GM19239 (cell line): Measurements from ENCODE around the gene CACNG4.

Experiments used
- DNase-seq: peaks from one replicate; pipeline ENCODE4 v3.0.0; 2011; ENCODE audit warnings: low spot score; ENCODE audit not compliant: insufficient read length
- FAIRE-seq: peaks from 2 replicates; lab custom pipeline; 2011; peaks lifted over from hg19 to GRCh38; lab: Jason Lieb, UNC

Gene CACNG4

DNA sequence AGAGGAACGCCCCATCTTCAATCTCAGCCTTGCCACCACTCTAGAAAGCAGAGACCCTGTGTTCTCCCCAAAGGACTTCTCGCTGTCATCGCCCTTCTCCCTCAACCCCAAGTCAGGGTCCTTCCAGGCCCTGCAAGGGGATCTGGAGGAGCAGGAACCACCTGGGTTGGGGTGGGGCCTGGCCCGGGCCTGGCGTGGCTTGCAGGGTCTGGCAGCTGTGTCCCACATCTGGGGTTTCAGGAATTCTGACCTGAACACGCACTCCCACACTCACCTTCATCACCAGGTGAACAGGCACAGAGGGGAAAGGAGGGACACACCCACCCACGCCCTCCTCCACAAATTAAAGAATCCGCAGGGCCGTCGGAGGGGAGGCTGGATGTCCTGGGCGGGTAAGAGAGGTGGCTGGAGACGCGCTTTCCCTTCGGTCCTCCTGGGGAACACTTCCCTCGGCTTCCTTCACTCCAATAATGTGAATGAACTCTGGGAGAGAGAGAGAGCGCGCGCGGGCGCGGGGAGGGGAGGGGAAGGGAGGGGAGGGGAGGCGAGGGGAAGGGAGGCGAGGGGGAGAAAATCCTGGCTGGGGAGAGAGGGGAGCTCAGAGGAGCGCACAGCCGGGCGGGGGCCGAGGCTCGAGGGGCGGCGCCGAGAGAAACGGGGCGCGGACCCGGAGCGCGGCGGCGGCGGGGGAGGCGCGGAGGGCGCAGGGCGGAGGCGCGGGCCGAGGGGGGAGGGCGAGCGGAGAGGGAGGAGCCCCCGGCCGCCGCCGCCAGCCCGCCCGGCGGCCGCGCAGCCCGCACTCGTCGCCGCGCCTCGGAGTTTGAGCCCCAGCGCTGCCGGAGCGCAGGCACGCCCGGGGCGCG, at the start of gene CACNG4:
Gene CACNG4, plus strand, starts transcription at position 799 of the 863 bp plus-strand sequence. CDS start 205 bp downstream, outside the sequence.
- FAIRE-seq, result no peak
- DNase-seq, result no peak

DNA sequence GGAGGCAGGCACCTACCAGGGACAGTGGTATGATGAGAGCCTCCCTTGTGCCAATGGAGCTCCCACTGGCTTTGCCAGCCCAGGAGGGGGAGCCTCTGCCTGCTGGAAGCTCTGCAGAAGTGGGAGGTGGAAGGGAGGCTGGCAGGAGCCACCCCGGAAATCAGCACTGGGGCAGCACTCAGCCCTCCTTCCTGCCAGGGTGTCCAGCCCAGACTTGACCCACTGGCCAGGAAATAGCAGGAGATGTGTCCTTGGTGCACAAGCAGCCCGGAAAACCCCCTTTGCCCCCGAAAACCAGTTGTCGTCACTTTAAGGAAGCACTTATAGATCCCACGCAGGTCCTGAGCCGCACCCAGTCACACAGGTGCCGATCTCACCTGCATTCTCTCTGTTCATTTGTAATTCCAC, 49.3 kb upstream of the CACNG4 start:
- no peak for DNase-seq
- FAIRE-seq, result no peak

DNA sequence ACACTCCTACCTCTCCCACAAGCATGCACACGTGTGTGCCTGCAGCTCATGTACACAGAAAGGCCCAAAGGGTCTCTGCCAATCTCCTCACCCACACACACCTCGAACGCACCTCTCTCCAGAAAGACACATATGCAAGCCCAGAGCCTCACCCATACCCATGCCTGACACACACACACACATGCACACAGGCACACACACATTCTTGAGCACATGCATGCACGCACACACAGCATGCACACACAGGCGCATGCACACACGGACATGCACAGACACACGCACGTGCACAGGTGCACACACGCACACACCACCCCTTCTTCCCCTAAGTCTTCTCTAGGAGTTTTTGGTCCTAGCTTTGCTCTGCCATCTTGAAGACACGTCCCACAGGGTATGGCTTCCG, 48.7 kb upstream of the CACNG4 start:
- DNase-seq, result no peak
- no peak for FAIRE-seq

DNA sequence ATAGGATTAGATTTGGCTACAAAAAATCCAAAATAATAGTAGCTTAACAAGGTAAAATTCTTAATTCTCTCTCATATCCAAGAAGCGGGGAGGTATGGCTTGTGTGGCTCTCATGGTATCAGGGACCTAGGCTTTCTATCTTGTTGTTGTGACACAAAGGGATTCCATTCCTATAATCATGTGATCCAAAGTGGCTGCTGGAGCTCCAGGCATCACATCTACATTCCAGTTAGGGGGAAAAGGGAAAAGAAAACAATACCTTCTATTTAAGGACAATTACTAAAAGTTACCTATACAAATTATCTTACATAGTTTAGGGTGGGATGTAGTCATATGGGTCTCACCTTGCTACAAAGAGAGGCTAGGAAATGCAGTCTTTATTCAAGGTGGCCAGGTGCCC, 47.6 kb upstream of the CACNG4 start:
- FAIRE-seq (no peak), DNase-seq (no peak)

DNA sequence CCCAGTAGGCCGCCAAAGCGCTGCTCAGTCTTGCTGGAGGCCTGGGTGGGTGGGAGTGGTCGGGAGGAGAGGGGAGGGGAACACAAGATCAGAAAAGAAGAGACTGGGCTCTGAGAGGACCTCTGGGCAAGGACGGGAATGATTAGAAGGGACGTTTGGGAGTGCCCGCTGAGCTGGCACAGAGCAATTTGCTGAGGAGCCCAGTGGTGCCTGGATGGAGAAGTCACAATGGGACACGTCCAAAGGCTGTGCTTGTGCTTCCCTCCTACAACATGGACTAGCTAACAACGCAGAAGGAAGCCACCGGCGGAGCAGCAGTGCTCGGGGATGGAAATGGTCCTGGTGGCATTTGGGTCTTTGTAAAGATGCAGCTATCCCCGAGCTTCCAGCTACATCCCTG, 45.6 kb upstream of the CACNG4 start:
- no peak for FAIRE-seq
- no peak for DNase-seq

DNA sequence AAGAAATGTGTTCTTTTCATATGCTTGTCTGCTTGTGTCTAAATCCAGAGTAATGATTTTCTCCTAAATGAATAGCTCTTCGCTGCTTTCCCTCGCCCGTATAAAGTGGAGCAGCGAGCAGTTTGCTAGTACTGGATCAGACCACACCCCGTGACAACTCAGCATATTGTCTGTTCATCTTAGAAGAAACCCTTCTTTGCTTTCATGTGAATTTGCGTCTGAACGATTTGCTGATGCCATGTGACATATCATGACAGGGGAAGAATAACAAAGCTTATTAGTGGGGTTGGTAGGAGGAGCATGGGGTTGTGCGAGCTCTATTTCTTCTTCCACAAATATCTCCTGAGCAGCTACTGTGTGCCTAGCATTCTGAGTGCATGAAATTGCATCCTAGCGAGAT, 44.1 kb upstream of the CACNG4 start:
- DNase-seq (no peak), FAIRE-seq (no peak)

DNA sequence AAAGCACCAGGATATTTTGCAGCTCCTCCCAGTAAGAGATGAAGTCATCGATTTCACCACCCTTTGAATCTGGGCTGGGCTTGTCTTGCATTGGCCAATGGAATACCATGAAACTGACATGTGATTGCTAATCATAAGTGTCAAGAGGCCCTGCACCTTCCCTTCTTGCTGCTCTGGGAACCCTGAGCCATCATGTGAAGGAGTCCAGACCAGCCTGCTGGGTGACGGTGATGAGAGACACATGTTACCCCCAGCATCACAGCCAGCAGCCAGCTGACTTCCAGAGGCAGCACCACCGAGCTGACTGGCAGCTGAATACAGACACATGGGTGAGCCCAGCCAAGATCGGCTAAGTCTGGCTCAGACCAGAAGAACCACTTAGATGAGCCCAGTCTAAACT, 43.6 kb upstream of the CACNG4 start:
- no peak for DNase-seq
- no peak for FAIRE-seq

DNA sequence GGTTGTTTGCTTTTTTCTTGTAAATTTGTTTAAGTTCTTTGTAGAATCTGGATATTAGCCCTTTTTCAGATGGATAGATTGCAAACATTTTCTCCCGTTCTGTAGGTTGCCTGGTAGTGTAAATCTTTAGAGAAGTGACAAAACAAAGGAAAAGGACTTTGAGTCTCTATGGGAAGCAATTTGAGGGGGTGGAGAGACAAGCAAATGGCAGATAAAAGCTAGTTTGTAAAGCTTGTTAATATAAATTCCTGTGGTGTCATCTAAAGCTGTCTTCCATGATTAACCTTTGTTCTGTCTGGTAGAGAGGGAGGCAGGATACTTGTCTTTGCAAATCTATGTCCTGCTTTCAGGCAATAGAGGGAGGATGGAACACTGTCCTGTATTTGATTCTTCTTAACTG, 40.6 kb upstream of the CACNG4 start:
- FAIRE-seq (no peak), DNase-seq (no peak)

DNA sequence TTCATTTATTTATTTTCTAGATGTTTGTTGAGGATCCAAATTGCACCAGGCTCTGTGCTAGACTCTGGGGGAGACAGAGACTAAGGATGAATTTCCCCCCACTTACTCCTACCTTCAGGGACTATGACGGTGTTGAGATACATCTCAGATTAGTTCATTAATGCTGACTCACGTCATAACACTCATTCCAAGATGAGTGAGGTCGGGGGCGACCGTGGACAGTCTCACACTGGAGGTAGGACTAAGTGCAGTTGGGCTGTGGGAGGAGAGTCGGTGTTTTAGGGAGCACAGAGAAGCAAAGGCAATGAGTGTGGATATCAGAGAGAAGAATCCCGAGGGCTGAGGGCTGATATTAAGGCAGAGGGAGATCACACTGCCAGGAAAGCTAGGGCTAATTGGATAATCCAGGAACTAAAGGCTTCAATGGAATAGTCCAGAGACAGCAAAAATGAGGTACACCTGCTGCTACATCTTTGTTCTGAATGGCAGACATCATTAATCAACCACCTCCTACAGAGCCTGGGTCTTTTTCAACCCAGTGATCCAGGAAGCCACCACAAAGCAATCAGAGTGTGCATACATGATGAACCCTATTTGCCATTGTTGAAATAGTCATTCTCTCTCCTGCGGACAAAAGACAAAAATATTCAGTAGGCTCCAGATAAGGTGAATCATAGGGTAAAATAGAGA, 38.6 kb upstream of the CACNG4 start:
- FAIRE-seq, result no peak
- no peak for DNase-seq

DNA sequence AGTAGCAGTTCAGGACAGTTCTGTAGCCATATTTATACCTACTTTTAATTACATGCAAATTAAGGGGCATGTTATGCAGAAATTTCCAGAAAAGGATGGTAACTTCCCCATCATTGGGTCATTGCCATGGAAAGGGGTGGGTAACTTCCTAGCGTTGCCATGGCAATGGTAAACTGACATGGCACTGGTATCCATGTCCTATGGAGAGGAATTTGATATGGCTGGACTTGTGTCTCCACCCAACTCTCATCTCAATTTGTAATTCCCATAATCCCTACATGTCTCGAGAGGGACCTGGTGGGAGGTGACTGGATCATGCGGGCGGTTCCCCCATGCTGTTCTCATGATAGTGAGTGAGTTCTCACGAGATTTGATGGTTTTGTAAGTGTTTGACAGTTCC, 35.6 kb upstream of the CACNG4 start:
- FAIRE-seq, result no peak
- no peak for DNase-seq

DNA sequence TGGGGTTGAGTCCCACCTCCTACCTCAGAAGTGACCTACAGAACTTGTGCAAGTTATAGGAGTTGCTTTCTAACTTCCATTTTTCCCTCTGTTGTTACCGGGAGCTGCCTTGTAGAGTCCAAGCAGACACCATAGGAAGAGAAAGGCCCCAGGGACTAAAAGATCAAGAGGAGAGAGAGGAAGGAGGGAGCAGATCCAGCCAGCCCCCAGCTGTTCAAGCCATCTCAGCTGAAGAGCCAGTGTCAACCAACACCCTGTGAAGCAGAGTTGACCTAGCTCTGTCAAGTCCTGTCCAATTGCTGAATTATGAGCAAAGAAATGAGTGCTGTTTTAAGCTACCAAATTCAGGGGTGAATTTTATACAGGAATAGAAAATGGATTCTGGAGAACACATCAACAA, 34.9 kb upstream of the CACNG4 start:
- no peak for FAIRE-seq
- DNase-seq, result no peak

DNA sequence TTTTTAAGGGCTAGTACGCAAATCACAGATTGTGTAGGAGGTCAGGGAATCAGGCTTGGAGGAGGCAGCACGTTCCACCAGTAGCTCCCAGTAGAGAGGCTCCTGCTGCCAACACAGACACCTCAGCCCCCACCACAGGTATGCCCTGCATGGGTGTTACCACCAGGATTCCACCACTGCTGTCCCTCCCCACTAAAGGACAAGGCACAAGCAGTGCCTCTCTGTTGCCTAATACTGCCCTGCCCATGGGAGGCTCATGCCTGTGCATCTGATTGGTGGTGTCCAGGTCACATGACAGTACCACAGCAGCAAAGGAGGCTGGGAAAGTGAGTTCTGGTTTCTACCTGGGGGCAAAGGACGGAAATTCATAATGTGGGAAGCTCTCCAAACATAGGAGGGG, 33.6 kb upstream of the CACNG4 start:
- DNase-seq, result no peak

DNA sequence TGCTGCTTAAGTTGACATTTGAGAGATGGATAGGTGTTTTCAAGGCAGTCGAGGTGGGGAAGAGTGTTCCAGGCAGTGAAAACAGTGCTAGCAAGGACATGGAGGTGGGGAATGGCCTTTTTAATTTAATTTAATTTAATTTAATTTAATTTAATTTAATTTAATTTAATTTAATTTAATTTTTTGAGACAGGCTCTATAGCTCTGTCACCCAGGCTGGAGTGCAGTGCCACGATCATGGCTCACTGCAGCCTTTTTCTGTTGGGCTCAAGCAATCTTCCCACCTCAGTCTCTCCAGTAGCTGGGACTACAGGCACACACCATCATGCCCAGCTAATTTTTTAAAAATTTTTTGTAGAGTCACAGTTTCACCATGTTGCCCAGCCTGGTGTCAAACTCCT, 32.2 kb upstream of the CACNG4 start:
- FAIRE-seq (no peak), DNase-seq (no peak)

More for the DNA sequence above, 33.6 kb upstream of the CACNG4 start:
- FAIRE-seq, result no peak

DNA sequence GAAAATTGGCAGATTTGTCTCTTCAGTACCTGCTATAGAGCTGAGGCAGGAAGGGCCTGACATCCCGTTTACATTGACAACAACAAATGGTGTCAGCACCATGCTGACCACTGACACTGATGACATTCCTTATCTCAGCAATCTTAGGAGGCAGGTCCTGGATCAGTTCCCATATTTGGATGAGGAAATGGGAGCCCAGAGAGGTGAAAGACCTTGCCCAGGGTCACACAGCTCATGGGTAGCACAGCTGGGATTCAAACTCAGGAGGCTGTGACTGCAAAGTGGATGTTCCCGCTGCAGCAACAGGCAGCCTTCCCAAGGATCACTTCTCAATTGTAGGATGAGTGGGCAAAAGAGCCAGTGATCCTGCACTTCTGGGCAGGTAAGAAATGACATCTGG, 30.5 kb upstream of the CACNG4 start:
- no peak for FAIRE-seq

DNA sequence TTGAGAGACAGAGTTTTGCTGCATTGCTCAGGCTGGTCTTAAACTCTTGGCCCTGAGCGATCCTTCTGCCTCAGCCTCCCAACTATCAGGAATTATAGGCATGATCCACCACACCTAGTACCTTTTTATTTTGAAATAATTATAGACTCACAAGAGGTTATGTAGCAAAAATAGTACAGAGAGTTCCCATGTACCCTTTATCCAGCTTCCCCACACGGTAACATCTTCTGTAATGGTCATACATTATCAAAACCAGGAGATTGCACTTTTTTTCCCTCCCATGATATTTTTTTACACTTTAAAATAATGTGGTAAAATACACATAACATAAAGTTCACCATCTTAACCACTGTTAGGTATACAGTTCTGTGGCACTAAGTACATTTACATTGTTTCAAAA, 28.8 kb upstream of the CACNG4 start:
- DNase-seq (no peak), FAIRE-seq (no peak)

More for the DNA sequence above, 30.5 kb upstream of the CACNG4 start:
- DNase-seq, result no peak

DNA sequence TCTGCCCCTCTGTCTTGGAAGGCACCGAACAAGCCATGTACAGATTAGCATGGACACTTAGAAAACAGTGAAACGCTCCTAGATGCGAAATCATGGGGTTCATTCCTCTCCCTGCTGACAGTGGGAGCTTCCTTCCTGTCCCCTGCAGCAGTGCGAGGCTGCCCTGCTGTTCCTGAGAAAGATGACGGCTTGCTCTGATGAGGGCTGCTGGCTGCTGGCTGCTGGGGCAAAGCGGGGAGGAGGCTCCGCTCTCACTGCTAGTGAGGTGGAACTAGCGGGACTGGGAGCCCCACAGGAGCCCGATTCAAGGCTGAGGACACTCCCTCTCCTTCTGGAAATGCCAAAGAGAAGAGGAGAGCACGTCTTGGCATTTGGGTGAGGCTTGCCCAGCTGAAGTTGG, 25.9 kb upstream of the CACNG4 start:
- FAIRE-seq, result no peak
- DNase-seq, result no peak

DNA sequence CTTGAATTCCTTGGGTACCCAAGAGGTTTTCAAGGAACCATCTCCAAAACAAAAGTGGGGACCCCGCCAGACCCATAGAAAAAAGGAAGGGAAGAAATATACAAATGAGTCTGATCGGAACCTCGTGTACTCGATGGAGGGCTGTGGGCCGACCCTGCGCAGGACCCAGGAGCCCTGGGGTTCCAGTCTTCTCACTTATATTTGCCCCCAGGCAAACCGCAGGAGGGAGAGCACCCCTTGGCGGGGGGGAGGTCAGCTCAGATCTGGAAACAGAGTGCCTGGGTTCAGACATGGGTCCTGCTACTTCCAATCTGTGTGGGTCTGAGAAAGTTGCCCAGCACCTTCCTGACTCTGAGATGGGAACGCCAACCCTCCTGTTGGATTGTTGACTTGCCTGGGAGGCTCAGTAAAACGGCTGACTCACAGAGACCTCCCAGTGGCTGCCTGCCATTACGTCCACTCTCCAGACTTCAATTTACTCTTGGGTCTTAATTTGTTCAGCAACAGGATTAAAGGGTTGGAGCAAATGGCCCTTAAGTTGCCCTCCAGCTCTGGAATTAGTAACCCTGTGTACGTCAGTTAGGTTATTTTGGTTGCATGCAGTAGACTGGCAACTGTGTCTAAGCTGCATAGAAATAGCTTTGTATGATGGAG, 24.9 kb upstream of the CACNG4 start:
- DNase-seq, result no peak
- FAIRE-seq, result no peak

DNA sequence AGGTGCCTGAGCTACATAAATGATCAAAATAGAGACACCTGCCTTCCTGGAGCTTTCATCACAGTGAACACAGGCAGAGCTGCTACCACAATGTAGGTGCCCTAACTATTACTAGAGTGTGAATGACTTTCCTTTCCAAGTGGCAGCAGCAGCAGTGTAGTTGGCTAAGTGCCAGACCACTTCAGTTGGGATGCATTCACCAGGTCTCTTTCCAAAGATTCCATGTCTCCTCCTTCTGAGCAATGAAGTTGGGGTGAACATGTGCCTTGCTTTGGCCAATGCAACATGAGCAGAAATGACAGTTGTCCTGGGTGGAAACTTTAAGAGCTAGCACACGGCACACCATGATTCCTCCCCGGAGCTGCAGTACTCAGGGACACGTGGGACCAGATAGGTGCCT, 23.3 kb upstream of the CACNG4 start:
- DNase-seq, result no peak
- FAIRE-seq, result no peak

DNA sequence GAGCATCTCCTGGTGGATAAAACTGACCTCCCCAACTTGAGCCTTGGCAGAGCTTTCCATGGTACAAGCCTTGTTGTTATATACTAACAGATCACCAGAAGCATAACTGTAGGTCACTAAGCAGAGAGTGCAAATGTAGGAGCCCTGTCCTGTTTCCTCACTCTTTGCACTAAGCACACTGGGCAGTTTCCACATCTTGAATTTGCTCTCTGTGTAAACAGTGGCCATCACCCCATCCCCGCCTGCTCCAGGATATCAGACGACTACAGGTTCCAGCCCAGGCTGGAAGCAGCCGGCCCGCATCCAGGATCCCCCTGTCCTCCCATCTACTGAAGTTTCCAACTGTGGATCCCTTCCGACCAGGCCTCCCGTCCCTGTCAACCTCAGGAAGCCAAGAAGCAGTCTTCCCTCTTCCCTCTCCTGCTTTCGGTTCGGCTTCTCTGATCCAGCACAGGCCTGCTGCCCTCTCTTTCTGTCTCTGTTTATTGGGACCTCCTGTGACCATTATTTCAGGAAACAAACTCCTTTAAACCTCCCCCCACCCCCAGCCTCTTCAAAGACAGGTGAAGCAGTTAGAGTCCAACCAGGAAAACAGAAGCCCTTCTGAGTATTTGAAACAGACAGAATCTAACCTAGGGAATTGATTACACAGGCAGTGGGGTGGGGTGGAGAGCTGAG, 22.6 kb upstream of the CACNG4 start:
- DNase-seq (no peak), FAIRE-seq (no peak)

DNA sequence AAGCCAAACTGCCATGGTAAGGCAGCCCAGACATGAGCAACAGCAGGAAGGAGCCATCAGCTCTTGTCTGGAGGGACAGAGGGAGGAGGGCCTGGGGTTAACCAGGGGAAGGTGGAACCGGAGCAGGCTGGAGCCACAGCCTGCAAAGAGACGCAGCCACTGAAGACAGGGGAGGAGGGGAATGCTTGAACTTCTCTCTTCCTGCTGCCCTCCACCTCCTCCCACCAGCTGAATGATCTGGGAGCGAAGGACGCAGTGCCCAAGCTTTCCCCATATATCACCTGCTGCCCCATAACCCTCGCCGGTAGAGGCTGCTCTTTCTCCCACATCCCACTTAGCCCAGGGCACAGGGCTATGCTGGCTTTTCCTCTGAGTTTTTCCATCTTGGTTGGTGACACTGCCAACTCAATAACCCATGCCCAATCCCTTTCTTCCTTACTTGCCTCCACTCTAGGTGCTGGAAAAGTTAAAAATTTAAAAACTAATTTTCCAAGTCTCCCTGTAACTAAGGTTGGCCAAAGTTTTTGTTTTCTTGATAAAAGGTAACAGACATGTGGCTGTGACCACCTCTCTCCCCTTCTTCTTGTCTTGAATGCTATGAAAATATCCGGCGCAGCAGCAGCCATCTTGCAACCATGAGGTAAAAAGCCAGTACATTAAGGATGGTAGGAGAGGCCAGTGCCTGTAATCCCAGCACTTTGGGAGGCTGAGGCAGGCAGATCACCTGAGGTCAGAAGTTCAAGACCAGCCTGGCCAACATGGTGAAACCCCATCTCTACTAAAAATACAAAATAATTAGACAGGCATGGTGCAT, 21.8 kb upstream of the CACNG4 start:
- no peak for DNase-seq
- FAIRE-seq, result no peak
